LoVo (cell line): ENCODE results near the gene ISCU.
"Not testable (repeated sequence)": the region's sequence is repeated elsewhere in the genome, so short reads cannot be mapped to it uniquely, and the experiment has no call there.

Source experiments
- DNase-seq: peaks from one replicate; pipeline ENCODE4 v3.0.0-alpha.2; 2016; ENCODE audit warnings: low spot score

ISCU gene

GRCh38 chr12:108589028-108589839 lies 26.8 kb downstream of the ISCU start:
- DNase-seq, result no peak

GRCh38 chr12:108589840-108590229 lies 27.4 kb downstream of the ISCU start:
- DNase-seq, result no peak

GRCh38 chr12:108590463-108590862 lies 28.1 kb downstream of the ISCU start:
- DNase-seq, result not testable (repeated sequence)

DNA sequence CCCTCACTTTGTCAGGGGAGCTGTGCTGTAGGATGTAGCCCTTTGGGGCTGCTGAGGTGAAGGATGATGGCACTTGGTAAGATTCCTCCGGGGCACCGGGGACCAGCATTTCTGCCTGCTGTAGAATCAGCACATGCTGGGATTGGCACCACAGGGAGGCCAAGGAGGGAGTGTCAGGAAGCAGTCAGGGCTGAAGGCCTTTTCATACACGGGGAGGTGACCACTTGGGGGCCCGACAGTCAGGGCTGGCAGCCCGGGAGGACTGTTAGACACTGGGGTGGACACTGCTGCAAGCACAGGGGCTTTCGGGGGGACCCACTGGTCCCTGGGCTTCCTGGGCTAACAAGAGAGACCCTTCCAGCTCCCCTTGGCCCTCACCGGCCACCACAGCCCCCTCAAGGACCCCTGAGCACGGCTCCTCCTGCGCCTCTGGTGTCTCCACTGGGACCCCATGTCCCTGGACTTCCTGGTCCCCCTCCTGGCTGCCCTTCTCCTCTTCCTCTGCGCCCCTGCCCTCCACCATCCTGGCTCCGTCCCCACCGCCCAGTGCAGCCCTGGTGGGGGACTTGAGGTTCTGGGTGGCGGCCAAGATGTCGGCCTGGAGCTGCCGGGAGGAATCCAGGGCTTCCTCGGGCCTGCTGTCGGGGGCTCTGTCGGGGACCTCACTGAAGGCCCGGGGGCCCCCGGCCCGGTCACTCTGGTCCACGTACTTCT lies 29.0 kb downstream of the ISCU start:
- no peak for DNase-seq

DNA sequence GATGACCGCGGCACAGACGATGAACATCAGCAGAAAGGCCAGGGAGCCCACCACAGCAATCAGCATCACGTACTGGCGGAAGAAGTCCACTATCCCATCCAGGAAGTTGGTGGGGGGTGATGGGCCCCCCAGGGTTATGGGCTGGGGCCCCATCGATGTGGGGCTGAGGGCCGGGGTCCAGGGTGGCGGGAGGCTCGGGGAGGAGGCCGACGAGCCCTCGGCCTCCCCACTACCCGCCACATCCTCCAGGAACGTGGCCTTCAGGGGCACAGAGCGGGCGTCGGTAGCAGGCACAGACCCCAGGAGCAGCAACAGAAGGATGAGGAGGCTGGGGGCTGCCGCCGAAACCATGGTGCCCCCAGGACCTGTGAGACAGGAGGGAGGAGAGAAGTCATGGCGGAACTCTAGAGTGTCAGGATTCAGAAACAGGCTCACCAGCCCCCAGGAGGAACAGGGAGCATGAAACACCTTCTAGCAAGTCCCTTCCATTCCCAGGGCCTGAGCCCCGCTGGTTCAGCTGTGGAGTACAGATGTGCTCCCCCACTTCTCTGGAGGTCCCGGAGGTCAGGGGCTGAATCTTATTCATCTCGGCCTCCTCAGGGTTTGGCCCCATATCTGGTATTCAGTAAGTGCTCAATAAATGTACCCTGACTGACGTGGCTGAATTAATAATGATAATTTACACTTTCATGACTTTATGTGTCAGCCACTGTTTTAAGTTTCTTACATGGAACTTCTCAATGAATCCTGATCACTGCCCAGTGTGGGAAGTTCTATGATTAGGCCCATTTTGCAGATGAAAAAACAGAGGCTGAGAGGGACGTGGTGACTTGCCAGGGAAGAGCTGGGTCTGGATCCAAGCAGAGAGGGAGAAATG lies 29.9 kb downstream of the ISCU start:
- DNase-seq, result no peak

DNA sequence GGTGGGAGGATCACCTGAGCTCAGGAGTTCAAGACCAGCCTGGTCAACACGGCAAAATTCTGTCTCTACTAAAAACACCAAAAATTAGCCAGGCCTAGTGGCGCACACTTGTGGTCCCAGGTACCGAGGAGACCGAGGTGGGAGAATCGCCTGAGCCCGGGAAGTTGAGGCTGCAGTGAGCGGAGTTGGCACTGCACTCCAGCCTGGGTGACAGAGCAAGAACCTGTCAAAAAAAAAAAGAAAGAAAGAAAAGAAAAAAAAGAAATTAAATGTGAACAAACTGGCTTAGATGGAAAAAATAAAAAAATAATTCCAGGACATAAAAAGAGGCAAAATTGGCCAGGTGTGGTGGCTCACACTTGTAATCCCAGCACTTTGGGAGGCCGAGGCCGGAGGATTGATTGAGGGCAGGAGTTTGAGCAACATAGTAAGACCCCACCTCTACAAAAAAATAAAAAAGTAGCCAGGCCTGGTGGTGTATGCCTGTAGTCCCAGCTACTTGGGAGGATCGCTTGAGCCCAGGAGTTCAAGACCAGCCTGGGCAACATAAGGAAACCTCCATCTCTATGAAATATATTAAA lies 32.0 kb downstream of the ISCU start:
- no peak for DNase-seq

DNA sequence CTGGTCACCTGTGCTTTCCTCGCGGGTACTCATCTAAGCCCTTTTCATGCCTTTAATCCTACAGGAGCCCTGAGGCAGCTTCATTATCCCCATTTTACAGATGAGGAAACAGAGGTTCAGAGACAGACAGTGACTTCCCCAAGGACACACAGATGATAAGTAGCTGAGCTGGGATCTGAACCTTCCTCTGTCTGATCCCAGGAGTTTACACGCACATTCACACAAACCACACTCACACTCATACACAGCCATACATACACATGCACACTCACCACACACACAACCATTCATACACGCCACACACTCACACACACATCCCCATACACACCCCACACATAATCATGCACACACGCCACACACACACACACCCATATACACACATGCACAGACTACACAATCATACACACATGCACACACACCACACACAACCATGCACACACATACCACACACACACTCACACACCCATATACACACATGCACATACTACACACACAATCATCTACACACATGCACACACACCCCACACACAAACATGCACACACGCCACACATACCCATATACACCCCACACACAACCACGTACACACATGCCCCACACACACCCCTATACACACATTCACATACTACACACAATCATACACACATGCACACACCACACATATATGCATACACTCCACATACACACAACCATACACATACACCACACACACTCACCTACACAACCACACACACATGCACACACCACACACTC lies 32.7 kb downstream of the ISCU start:
- no peak for DNase-seq

DNA sequence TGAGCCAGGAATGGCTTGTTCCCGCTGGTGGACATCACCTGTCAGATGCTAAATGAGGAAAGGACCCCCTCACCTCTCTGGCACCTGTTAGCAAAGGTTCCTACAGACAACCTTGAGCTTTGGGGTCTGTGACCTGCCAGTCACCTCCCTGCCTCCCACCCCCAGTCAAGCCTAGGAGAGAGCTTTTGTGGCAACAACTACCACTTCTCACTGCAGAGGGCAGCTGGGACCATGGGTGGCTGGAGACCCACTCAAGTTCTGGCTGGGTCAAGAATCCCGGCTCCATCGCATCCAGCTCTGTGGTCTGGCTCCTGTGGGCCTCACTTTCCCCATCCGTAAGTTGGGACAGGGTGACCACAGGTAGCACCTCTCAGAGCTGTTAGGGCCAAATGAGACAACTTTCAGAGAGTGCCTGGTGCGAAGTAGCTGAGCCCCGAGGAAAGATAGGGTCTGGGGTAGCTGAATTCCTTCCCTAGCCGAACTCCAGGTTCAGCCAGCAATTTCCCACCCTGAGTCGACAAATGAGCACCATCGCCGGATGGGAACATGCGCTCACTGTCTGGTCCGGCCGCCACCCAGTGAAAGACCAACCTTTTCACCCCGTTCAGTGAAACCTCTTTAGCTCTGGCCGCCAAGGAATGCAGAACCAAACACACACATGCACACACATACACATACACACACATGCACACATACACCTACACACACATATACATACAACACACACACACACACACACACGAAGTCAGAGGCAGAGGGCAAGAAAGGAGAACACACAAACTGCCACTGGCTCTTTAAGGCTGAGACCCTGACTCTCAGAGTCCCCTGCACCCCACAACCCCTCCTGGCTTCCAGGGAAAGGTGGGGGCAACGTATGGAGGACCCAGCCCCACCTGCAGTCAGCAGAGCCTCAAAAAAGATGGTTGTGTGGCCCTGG lies 33.6 kb downstream of the ISCU start:
- DNase-seq, result no peak

- DNase-seq, result no peak
Observed at GRCh38 chr12:108596854-108597558, 34.6 kb downstream of the ISCU start.

DNA sequence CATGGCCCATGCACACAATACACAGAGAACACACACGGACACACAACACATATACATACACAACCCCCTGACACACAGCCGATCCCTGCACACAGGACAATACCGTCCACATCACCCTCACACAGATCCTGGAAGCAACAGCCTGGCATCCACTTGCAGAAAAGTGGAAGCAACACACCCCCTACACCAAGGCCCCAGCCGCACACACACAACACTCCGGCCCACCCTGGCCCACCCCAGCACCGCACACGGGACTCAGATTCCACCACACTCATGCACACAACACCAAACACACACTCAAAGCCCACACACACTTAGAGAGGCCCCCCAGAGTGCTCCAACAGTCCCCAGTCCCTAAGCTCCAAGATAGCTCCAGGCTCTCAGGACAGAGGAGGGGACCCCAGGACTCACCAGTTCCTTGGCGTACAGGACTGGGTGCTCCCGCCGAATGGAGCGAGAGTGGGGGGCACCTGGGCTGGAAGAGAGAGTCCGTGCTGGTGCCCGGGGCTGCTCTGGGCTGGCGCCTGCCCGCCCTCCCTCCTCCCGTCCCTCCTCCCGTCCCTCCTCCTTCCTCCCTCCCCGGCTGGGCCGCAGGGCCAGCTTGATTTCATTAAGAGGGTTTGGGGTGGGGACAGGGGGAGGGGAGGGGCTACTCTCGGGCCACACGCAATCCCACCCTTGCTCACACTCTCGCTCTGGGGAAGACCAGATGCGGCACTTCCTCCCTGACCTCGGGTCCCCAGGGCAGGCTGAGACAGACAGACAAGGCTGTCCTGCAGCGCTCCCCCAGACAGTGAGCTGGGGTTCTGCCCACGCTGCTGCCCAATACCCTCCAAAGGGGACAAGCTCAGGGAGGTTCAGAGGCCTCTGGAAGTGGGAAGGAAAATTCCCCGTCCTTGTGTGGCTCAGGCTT lies 35.4 kb downstream of the ISCU start, which contains the start of gene TMEM119:
TSS of gene TMEM119 (minus strand) at position 526 of the 913 bp plus-strand sequence. CDS start 5,701 bp downstream, outside the sequence.
- DNase-seq, result no peak

DNA sequence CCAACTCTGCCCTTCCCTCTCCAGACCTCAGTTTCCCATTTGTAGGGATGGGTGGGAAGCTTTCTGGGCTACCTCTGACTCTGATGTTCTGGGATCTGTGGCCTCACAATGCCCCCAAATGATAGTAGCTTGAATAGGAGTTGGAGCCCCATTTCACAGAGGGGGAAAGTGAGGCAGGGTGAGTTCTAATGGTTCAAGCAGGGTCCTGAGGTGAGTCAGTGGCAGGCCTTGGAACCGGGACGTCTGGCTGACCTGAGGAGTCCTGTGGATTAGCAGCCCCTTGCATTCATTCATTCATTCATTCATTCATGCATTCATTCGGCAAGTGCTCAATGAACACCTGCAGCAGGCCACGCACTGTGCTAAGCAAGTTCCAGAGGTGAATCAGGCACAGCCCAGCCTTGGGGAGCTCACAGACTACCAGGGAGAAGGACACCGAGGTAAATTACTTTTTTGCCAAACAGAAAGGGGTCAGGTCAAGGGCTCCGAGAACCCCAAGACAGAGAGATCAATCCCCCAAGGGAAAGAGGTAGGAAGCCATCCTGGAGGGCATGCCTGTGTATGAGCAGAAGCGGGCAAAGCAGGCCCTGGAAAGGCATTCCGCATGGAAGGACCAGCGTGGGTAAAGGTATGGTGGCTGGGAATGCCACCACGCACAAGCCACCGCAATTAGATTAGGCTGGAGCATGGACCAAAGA lies 36.3 kb downstream of the ISCU start:
- no peak for DNase-seq

GRCh38 chr12:108599541-108599940 lies 37.1 kb downstream of the ISCU start:
- DNase-seq, result no peak

GRCh38 chr12:108599948-108600701 lies 37.7 kb downstream of the ISCU start:
- no peak for DNase-seq

DNA sequence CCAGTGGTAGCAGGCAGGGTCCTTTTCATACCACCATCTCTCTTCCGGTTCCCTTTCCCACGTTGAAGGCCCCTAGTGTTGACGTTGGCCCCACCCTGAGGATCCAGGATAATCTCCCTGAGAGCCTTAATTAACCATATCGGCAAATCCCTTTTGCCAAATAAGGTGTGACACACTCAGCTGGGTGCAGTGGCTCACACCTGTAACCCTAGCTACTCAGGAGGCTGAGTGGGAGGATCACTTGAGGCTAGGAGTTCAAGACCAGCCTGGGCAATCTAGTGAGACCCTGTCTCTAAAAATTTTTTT lies 38.3 kb downstream of the ISCU start:
- DNase-seq, result no peak

- DNase-seq, result no peak
Observed at GRCh38 chr12:108602209-108602705, 39.9 kb downstream of the ISCU start.

DNA sequence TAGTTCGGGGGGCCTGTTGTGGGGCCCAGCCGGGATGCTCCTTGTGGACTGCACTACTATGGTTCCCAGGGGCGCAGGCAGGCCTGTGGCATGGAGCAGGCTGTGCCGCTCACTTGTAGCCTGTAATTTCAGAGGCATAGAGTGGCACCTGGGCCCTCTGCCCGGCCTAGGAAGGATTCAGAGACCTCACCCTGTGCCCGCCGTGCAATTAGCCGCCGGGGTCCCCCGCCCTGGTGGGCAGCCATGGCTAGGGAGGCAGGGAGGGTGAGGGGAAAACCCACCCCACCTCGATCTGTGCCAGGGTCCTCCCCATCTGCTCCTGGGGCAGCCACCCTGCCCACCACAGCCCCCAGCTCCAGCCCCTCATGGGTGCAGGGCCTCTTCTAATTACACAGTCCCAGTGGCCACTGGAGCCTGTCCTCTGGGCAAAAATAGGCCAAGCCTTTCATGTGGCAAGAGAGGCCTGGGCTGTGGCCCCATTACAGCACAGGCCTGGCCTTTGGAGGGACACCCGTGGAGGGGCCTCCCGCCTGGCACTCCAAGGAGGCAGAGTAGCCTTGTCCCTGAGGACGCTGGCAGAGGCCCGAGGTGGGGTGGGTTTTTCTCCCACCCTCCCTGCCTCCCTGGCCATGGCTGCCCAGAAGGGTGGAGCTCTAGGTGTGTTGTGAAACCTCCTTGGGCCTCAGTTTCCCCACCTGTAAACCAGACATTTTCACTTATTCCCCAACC lies 40.7 kb downstream of the ISCU start:
- DNase-seq, result no peak
